NB4 (cell line): Measurements from ENCODE around the gene OR2M2.

Source experiments
- MYC ChIP-seq: IDR thresholded peaks from 2 replicates; pipeline ENCODE4 v1.6.1; 2011; ENCODE audit warnings: low read depth, low read length
- TF ChIP-seq, protein P1 (sequence below): IDR thresholded peaks from one replicate; pipeline ENCODE4 v1.5.1; 2012; ENCODE audit warnings: low read depth, low read length

DNA sequence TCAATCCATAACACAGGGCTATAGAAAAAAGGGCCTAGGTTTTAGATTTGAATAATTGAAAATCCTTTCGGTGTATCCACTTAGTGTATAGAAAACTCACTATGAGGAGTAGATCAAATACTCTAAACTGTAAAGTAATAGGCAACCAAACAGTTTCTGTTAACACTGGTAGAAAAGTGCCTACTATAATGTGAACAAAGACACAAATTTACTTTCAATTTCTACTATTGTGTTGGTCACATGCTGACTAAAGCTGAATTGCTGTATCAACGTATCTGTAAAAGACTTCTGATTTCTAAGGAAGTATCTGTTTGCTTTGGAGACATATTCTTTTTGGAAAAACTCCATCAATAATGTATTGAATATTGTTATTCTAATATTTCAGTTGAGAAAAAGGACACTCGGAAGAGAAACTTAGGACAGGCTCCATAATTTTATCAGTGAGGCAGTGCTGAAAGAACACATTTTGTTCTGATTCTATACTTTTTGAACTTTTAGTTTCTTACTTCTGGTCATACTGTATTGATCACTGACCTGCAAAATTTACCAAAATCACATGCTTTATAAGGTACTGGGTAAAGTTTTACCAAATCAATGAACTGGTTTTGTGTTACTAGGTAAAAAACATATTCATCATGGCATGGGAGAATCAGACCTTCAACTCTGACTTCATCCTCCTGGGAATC, 30.0 kb upstream of the OR2M2 start, which contains the start of gene OR2M5:
- TF ChIP-seq, protein P1, sequence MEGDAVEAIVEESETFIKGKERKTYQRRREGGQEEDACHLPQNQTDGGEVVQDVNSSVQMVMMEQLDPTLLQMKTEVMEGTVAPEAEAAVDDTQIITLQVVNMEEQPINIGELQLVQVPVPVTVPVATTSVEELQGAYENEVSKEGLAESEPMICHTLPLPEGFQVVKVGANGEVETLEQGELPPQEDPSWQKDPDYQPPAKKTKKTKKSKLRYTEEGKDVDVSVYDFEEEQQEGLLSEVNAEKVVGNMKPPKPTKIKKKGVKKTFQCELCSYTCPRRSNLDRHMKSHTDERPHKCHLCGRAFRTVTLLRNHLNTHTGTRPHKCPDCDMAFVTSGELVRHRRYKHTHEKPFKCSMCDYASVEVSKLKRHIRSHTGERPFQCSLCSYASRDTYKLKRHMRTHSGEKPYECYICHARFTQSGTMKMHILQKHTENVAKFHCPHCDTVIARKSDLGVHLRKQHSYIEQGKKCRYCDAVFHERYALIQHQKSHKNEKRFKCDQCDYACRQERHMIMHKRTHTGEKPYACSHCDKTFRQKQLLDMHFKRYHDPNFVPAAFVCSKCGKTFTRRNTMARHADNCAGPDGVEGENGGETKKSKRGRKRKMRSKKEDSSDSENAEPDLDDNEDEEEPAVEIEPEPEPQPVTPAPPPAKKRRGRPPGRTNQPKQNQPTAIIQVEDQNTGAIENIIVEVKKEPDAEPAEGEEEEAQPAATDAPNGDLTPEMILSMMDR: no peak
- no peak for TF ChIP-seq MYC
